Measurements from ENCODE around the gene ADD3.

- TF ChIP-seq CTCF (IDR thresholded peaks at IDR 0.05) (no peak), POLR2A (IDR thresholded peaks at IDR 0.05) (no peak)
These were observed 174.1 kb downstream of the ADD3 start for GRCh38 chr10:110181911-110182310.
